MV-4-11 (cell line): ENCODE data around the gene WDR27.
"Not testable (repeated sequence)": the region's sequence is repeated elsewhere in the genome, so short reads cannot be mapped to it uniquely, and the experiment has no call there.

Experiments
- DNase-seq: peaks from one replicate; lab custom pipeline; 2025; lab: John Stamatoyannopoulos, UW

WDR27 gene

DNA sequence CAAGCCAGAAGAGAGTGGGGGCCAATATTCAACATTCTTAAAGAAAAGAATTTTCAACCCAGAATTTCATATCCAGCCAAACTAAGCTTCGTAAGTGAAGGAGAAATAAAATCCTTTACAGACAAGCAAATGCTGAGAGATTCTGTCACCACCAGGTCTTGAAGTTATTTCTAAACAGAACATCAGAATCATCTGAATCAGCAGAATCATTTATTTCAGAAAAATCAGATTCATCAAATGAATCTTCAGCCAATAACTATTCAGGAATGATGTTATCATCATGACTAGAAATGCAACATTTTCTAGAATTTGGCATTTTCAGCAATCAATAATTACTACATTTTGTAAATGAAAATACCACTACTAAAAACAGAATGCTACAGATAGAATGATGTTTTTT lies 100.7 kb downstream of the WDR27 start:
- DNase-seq = not testable (repeated sequence)

- no peak for DNase-seq
These were observed 109.3 kb downstream of the WDR27 start for GRCh38 chr6:169592558-169592957.

GRCh38 chr6:169591616-169592015 lies 110.2 kb downstream of the WDR27 start:
- no peak for DNase-seq

DNA sequence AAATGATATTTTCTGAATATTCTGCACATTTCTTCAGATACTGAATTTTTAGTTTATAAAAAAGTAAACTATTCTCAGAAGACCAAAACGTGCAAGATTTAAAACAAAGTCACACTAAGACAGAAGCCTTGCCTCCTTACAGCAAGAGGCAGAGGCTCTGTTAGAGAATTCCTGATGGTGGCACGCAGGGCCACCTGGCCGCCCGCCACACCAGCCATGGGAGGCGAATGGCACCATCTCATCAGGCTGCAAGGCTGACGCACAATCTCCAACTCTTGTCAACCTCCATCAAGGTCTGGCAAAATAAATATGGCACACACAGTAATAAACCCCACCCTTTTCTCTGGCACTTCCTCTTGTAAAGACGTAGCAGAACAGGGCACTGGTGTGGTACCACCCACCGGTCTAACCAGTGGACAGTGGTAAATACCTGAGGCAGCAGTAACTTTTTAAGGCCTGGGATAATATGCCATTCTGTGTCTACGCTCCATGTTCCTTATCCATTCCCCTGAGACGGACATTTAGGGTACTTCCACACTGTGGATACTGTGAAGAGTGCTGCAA lies 111.4 kb downstream of the WDR27 start:
- no peak for DNase-seq

- DNase-seq = peak; percentile 53
These were observed 112.1 kb downstream of the WDR27 start for GRCh38 chr6:169589699-169590257.

DNA sequence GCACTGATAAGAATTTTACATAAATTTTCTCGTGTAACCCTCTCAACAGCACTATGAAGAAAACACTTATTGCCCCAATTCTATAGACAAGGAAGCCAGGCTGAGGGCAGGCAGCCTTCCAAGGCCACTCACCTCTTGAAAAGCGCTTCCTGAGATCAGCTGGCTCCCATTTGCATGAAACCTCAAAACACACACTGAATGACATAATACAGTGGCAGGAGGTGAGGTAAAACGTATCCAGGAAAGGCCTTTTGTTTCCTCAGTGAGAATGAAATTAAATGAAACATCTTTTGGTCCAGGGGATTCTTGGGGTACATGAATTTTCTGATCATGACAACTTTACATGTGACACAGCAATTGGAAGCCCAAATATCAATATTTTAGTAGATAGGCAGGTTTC lies 112.5 kb downstream of the WDR27 start:
- no peak for DNase-seq

- DNase-seq = no peak
These were observed 113.9 kb downstream of the WDR27 start for GRCh38 chr6:169587975-169588374.

- no peak for DNase-seq
These were observed 117.8 kb downstream of the WDR27 start for GRCh38 chr6:169583886-169584541.

- DNase-seq = no peak
These were observed 122.3 kb downstream of the WDR27 start for GRCh38 chr6:169579407-169580111.

DNA sequence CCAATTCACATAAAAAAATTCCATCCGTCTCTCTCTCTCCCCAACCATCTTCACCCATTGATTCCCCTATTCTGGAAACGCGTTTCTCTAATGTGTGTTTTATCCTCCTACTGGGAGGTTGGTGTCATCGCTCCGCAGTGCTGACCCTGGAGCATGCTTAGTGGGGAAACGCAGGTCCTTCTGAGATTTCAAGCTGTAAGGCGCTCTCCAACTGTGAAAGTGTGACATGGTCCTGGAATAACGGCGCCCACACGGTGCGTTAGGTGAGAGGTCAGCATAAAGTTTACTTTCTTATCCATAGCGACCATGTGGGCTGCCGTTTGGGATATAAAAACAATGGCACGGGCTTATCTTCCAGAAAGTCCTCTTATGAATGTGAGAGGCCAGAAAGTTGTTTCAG lies 123.9 kb downstream of the WDR27 start:
- no peak for DNase-seq

DNA sequence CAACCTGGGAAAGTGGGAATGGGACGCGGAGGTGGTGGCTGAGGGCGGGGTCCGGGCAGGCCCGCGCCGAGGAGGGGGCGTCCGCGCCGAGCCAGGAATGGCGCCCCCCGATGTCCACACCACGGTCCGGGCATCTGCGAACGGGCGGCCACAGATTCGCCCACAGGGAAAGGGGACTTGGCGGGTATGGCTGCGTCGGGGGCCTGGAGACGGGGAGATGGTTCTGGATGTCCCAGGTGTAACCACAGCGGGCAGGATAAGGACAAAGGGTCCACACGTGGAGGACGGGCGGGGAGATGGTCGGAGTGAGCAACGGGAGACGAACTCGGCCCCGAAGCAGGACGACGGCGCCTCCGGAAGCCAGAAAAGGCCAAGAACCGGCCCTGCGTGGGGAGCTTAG lies 124.6 kb downstream of the WDR27 start:
- no peak for DNase-seq

DNA sequence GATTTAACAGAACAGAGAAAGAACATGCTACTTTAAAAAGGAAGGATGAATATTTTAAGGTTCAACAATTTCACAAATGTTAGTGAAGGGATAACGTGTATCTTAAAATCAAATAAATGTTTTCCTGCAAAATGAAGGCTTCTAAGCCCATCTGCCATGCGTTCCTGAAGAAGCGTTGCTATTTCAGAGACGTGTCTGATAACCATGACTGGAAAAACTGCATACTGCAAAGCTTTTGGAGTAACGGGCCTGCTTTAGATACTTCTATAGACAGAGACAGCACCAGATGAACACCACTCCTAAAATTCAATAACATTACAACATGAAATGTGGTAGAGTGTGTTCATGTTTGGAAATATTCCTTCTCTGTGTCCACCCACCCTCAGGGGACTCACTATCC lies 126.0 kb downstream of the WDR27 start:
- no peak for DNase-seq

DNA sequence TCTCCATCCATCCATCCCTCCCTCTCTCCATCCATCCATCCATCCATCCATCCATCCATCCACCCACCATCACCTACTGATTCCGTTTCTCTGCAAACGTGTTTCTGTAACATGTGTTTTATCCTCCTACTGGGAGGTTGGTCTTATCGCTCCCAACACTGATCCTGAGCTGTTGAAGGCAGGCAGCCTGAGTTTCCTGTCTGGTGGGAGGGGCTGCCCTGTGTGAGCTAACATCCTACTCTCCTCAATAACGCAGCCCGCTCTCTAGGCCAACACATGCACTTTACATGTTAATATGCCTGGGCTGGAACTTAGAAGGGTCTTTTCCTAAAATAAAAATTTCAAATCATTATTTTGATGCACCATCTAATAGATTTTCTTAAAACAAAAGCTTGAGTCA lies 126.5 kb downstream of the WDR27 start:
- no peak for DNase-seq

GRCh38 chr6:169574420-169574819 lies 127.4 kb downstream of the WDR27 start:
- DNase-seq = no peak

GRCh38 chr6:169573883-169574282 lies 127.9 kb downstream of the WDR27 start:
- DNase-seq = no peak

GRCh38 chr6:169571123-169571962 lies 130.5 kb downstream of the WDR27 start:
- DNase-seq = no peak

- DNase-seq = peak; percentile 12
These were observed 133.3 kb downstream of the WDR27 start for GRCh38 chr6:169568314-169569087.

- DNase-seq = no peak
These were observed 134.0 kb downstream of the WDR27 start for GRCh38 chr6:169567819-169568218.

GRCh38 chr6:169566961-169567750 lies 134.7 kb downstream of the WDR27 start:
- no peak for DNase-seq

DNA sequence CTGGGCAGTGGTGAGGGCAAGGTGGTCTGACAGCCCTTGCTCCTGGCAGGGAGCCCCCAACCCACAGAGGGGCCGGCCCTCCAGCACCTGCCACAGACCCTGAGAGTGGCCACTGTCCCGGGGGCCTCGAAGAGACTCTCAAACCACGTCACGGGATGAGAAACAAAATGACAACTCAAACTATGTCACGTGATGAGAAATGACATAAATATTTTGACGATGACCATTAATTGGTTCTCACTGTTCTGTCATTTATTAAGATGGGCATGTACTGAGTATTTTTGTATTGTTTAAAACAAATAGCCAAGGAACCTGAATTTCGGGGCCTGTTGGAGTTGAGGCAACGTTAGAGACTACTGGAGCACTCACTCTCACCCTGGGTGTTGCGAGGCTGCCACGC lies 135.5 kb downstream of the WDR27 start:
- no peak for DNase-seq
